Globus pallidus (tissue), 1 donor: ENCODE measurements around the gene ZNF614.
A peak's percentile ranks its signal among the peaks of the same experiment; 100 is the strongest.
"Not testable (repeated sequence)": the region's sequence is repeated elsewhere in the genome, so short reads cannot be mapped to it uniquely, and the experiment has no call there.

Experiments
- DNase-seq: peaks from one replicate; pipeline ENCODE4 v3.0.0-alpha.2; 2015; ENCODE audit warnings: low spot score

The ZNF614 gene

GRCh38 chr19:51986309-51987291, 41.6 kb downstream of the ZNF614 start, which contains the start of gene ZNF350:
ZNF350 (minus strand) TSS chr19:51986840; CDS start chr19:51974360, 12,480 bp downstream.
- DNase-seq = peak; percentile 96

GRCh38 chr19:51983361-51983760, 44.8 kb downstream of the ZNF614 start:
- no peak for DNase-seq

- DNase-seq = not testable (repeated sequence)
Measured at GRCh38 chr19:51980926-51981325, 47.3 kb downstream of the ZNF614 start.

- DNase-seq = no peak
Measured at GRCh38 chr19:51980116-51980736, 48.0 kb downstream of the ZNF614 start.

- no peak for DNase-seq
Measured at GRCh38 chr19:51978882-51979281, 49.3 kb downstream of the ZNF614 start.

- no peak for DNase-seq
Measured at GRCh38 chr19:51977346-51977745, 50.8 kb downstream of the ZNF614 start.

- DNase-seq = no peak
Measured at GRCh38 chr19:51976852-51977251, 51.3 kb downstream of the ZNF614 start.

- not testable (repeated sequence) for DNase-seq
Measured at GRCh38 chr19:51975787-51976186, 52.4 kb downstream of the ZNF614 start.

- no peak for DNase-seq
Measured at GRCh38 chr19:51971624-51972023, 56.6 kb downstream of the ZNF614 start.

- DNase-seq = no peak
Measured at GRCh38 chr19:51970718-51971117, 57.5 kb downstream of the ZNF614 start.

GRCh38 chr19:51965583-51965982, 62.6 kb downstream of the ZNF614 start:
- DNase-seq = no peak
